HCT116 (cell line): Measurements from ENCODE around the gene MAP3K4. TPM values are rescaled to one million over a fixed set of nuclear protein-coding genes. Genes with fewer than 3 reads are reported as not detected.

Source experiments
- ATAC-seq: fragments of 200-7000 bp; cut with Tn5 transposase; 2 replicates; pipeline ENCODE4 v1.9.1; 2020; ENCODE audit warnings: mild to moderate bottlenecking, moderate library complexity
- BruUV-seq: library from RNA; stranded (reverse); fragments of 400-500 nt; replicated peaks from 2 replicates; lab custom pipeline; 2021; lab: Mats Ljungman, UMichigan
- CTCF ChIA-PET: fragments of 300-600 bp; sonication (Branson Sonifier 250); formaldehyde crosslinking; loops from one replicate; lab custom pipeline; 2021; ENCODE audit warnings: antibody characterized with exemption; lab: Charles Lee
- POLR2A ChIA-PET: fragments of 300-600, 350-600 bp; sonication (Branson Sonifier 250); formaldehyde crosslinking; loops from one replicate; lab custom pipeline; 2021; ENCODE audit warnings: antibody characterized with exemption; lab: Charles Lee
- RAD21 ChIA-PET, 2 experiments: fragments of 300-600 bp; sonication (Branson Sonifier 250); formaldehyde crosslinking; loops; one replicate each; lab custom pipeline; 2023; ENCODE audit warnings: low total read pairs in 2 of 2; ENCODE audit not compliant: uncharacterized antibody in 2 of 2, unreplicated experiment in 2 of 2, low non-redundant PET in 1 of 2; lab: Charles Lee
- DNase-seq: peaks from one replicate; pipeline ENCODE4 v3.0.0-alpha.2; 2010; ENCODE audit warnings: low read depth, low spot score
- H2AFZ ChIP-seq: fragments of 200-600 bp; shearing (Covaris generic), sonication (generic); 2 replicates; pipeline ENCODE4 v1.6.1; 2017; ENCODE audit warnings: low read depth, mixed run types, mixed read lengths, antibody characterized with exemption, low read length; ENCODE audit not compliant: poor library complexity, severe bottlenecking
- H3K27ac ChIP-seq: 2 replicates; pipeline ENCODE4 v1.5.1; 2012; ENCODE audit warnings: low read depth, low read length
- H3K27me3 ChIP-seq: fragments of 200-600 bp; sonication (generic); 2 replicates; pipeline ENCODE4 v1.6.1; 2016; ENCODE audit warnings: mixed run types, low read length, mixed read lengths; ENCODE audit not compliant: insufficient read depth
- H3K36me3 ChIP-seq, 2 experiments: fragments of 200-500 bp in 1 of 2; fragments of 200-600 bp in 1 of 2; sonication (Bioruptor generic) in 1 of 2; sonication (generic) in 1 of 2; 2 replicates each; pipeline versions ENCODE4 v1.5.1 to v1.6.1; 2014 to 2016; ENCODE audit warnings: low read length in 2 of 2, inconsistent platforms in 1 of 2, mixed read lengths in 1 of 2, mixed run types in 1 of 2; ENCODE audit not compliant: insufficient read depth in 2 of 2, control insufficient read depth in 1 of 2
- H3K4me1 ChIP-seq, 2 experiments: fragments of 200-600 bp in 1 of 2; sonication (generic) in 1 of 2; 2 replicates each; pipeline versions ENCODE4 v1.5.1 to v1.6.1; 2012 to 2017; ENCODE audit warnings: low read length in 2 of 2, inconsistent platforms in 1 of 2, mild to moderate bottlenecking in 1 of 2, mixed read lengths in 1 of 2, mixed run types in 1 of 2, moderate library complexity in 1 of 2; ENCODE audit not compliant: insufficient read depth in 2 of 2, control insufficient read depth in 1 of 2
- H3K4me2 ChIP-seq: fragments of 200-600 bp; sonication (generic); 2 replicates; pipeline ENCODE4 v1.6.1; 2017; ENCODE audit warnings: mixed run types, low read length, mixed read lengths
- H3K4me3 ChIP-seq, 2 experiments: fragments of 200-600 bp in 1 of 2; sonication (generic) in 1 of 2; replicated peaks in 1 of 2; 2 replicates each; pipeline ENCODE4 v1.5.1; 2011 to 2016; ENCODE audit warnings: low read length in 2 of 2, control low read depth in 1 of 2, low read depth in 1 of 2, mild to moderate bottlenecking in 1 of 2, mixed read lengths in 1 of 2, mixed run types in 1 of 2
- H3K79me2 ChIP-seq: fragments of 200-600 bp; sonication (generic); 2 replicates; pipeline ENCODE4 v1.6.1; 2017; ENCODE audit warnings: mild to moderate bottlenecking, mixed run types, low read length, moderate library complexity, mixed read lengths; ENCODE audit not compliant: insufficient read depth
- H3K9ac ChIP-seq: fragments of 200-600 bp; sonication (generic); 2 replicates; pipeline ENCODE4 v1.6.1; 2016; ENCODE audit warnings: low read length, mixed read lengths
- H3K9me2 ChIP-seq: fragments of 200-600 bp; sonication (generic), shearing (Covaris generic); 2 replicates; pipeline ENCODE4 v1.6.1; 2017; ENCODE audit warnings: mixed run types, mild to moderate bottlenecking, moderate library complexity; ENCODE audit not compliant: insufficient read depth
- H3K9me3 ChIP-seq, 2 experiments: fragments of 200-500 bp in 1 of 2; fragments of 200-600 bp in 1 of 2; sonication (Bioruptor generic) in 1 of 2; sonication (generic) in 1 of 2; 2 replicates each; pipeline ENCODE4 v1.6.1; 2014 to 2017; ENCODE audit warnings: low read length in 2 of 2, mixed read lengths in 2 of 2, inconsistent platforms in 1 of 2, low read depth in 1 of 2, mild to moderate bottlenecking in 1 of 2, mixed run types in 1 of 2, moderate library complexity in 1 of 2; ENCODE audit not compliant: control insufficient read depth in 1 of 2, insufficient read depth in 1 of 2
- H4K20me1 ChIP-seq: fragments of 200-600 bp; sonication (generic), shearing (Covaris generic); 2 replicates; pipeline ENCODE4 v1.6.1; 2017; ENCODE audit warnings: mixed run types, mild to moderate bottlenecking, moderate library complexity; ENCODE audit not compliant: insufficient read depth
- CBX3 ChIP-seq: IDR thresholded peaks from 2 replicates; pipeline ENCODE4 v1.6.1; 2012; ENCODE audit warnings: low read depth
- CEBPB ChIP-seq: IDR thresholded peaks from 2 replicates; pipeline ENCODE4 v1.6.1; 2012; ENCODE audit warnings: low read depth
- ELF1 ChIP-seq: IDR thresholded peaks from 2 replicates; pipeline ENCODE4 v1.6.1; 2012; ENCODE audit warnings: low read depth, borderline replicate concordance
- EZH2 ChIP-seq: fragments of 200-600 bp; sonication (generic); IDR thresholded peaks from 2 replicates; pipeline ENCODE4 v1.6.1; 2017; ENCODE audit warnings: antibody characterized with exemption, mixed run types
- JUND ChIP-seq: IDR thresholded peaks from 2 replicates; pipeline ENCODE4 v1.6.1; 2012
- MAX ChIP-seq: IDR thresholded peaks from 2 replicates; pipeline ENCODE4 v1.6.1; 2012
- POLR2A ChIP-seq: IDR thresholded peaks from 2 replicates; pipeline ENCODE4 v1.7.0; 2011; ENCODE audit warnings: borderline replicate concordance; ENCODE audit not compliant: insufficient read depth, insufficient read length; ENCODE audit errors: extremely low read depth
- SIN3A ChIP-seq: IDR thresholded peaks from 2 replicates; pipeline ENCODE4 v1.6.1; 2012; ENCODE audit warnings: low read depth
- SP1 ChIP-seq: IDR thresholded peaks from 2 replicates; pipeline ENCODE4 v1.6.1; 2012; ENCODE audit warnings: low read depth
- ZFX ChIP-seq: fragments of 450-650 bp; IDR thresholded peaks from 2 replicates; pipeline ENCODE4 v1.6.1; 2017
- ZNF274 ChIP-seq: fragments of 200-500 bp; sonication (Bioruptor generic); IDR thresholded peaks from 2 replicates; pipeline ENCODE4 v1.6.1; 2014; ENCODE audit warnings: mild to moderate bottlenecking, low read depth, low read length, inconsistent platforms
- intact Hi-C: fragments of 100-400 bp; cut with micrococcal nuclease; formaldehyde crosslinking; loops from 2 replicates; pipeline ENCODE4 v1.10.0; 2022
- total RNA-seq: library from RNA; stranded (reverse); gene quantifications from one replicate; pipeline ENCODE4 v1.2.1, GENCODE V29; 2021; ENCODE audit not compliant: unreplicated experiment
- TF ChIP-seq, protein P1 (sequence below): IDR thresholded peaks from 2 replicates; pipeline ENCODE4 v1.6.1; 2012
- TF ChIP-seq, protein P2 (sequence below): IDR thresholded peaks from 2 replicates; pipeline ENCODE4 v1.6.1; 2012; ENCODE audit warnings: low read depth
- TF ChIP-seq, protein P3 (sequence below), 3 experiments: fragments of 200-600 bp in 1 of 3; sonication (generic) in 1 of 3; IDR thresholded peaks in 2 of 3; conservative IDR thresholded peaks in 1 of 3; 2 replicates each; pipeline ENCODE4 v1.5.1; 2012 to 2017; ENCODE audit warnings: low read depth in 2 of 3, low read length in 2 of 3, antibody characterized with exemption in 1 of 3, borderline replicate concordance in 1 of 3, control low read depth in 1 of 3, mild to moderate bottlenecking in 1 of 3, mixed read lengths in 1 of 3, mixed run types in 1 of 3, moderate library complexity in 1 of 3; ENCODE audit not compliant: insufficient read depth in 1 of 3

Gene MAP3K4
- total RNA-seq, 1 experiment from 2014 or later: 46.5 TPM

DNA sequence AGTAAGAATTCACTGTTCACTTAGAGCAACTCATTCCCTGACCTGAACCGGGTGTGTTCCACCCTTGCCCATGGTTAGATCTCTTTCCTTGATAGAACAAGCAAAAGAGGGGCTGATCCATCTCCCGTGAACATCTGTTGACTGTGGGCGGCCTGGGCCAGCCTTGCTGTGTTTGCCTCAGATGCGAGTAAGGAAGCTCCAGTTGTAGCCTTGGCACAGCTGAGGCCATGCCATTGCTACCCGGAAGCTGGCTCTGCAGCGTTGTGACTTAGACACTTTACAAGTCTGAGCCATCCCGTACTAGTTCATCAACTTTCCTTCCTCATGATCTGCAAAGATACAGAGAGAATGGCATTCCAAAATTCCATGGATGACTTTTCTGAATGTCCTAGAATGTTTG is 139.0 kb downstream of the MAP3K4 start:
- Histone ChIP-seq H3K36me3 (no peaks in the 10 kb centered on the region; a peak in 1 of 4 replicates), H3K4me1 (peaks cover 0 to 12% of the 10 kb centered on the region in 2 experiments; a peak in 2 of 4 replicates), H3K9me2 (no peaks in the 10 kb centered on the region), H2AFZ (no peak overlapping the region)
- BruUV-seq: no TSS peak
- intact Hi-C loops: no loop called here
- TF ChIP-seq SIN3A (no peak), EZH2 (no peak), ZNF274 (no peak), ZFX (no peak), JUND (no peak), CEBPB (no peak), MAX (no peak), SP1 (no peak), CBX3 (no peak), ELF1 (no peak), POLR2A (no peak)
- TF ChIP-seq, protein P1, sequence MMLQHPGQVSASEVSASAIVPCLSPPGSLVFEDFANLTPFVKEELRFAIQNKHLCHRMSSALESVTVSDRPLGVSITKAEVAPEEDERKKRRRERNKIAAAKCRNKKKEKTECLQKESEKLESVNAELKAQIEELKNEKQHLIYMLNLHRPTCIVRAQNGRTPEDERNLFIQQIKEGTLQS: no peak
- TF ChIP-seq, protein P2, sequence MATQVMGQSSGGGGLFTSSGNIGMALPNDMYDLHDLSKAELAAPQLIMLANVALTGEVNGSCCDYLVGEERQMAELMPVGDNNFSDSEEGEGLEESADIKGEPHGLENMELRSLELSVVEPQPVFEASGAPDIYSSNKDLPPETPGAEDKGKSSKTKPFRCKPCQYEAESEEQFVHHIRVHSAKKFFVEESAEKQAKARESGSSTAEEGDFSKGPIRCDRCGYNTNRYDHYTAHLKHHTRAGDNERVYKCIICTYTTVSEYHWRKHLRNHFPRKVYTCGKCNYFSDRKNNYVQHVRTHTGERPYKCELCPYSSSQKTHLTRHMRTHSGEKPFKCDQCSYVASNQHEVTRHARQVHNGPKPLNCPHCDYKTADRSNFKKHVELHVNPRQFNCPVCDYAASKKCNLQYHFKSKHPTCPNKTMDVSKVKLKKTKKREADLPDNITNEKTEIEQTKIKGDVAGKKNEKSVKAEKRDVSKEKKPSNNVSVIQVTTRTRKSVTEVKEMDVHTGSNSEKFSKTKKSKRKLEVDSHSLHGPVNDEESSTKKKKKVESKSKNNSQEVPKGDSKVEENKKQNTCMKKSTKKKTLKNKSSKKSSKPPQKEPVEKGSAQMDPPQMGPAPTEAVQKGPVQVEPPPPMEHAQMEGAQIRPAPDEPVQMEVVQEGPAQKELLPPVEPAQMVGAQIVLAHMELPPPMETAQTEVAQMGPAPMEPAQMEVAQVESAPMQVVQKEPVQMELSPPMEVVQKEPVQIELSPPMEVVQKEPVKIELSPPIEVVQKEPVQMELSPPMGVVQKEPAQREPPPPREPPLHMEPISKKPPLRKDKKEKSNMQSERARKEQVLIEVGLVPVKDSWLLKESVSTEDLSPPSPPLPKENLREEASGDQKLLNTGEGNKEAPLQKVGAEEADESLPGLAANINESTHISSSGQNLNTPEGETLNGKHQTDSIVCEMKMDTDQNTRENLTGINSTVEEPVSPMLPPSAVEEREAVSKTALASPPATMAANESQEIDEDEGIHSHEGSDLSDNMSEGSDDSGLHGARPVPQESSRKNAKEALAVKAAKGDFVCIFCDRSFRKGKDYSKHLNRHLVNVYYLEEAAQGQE: no peak
- TF ChIP-seq, protein P3, sequence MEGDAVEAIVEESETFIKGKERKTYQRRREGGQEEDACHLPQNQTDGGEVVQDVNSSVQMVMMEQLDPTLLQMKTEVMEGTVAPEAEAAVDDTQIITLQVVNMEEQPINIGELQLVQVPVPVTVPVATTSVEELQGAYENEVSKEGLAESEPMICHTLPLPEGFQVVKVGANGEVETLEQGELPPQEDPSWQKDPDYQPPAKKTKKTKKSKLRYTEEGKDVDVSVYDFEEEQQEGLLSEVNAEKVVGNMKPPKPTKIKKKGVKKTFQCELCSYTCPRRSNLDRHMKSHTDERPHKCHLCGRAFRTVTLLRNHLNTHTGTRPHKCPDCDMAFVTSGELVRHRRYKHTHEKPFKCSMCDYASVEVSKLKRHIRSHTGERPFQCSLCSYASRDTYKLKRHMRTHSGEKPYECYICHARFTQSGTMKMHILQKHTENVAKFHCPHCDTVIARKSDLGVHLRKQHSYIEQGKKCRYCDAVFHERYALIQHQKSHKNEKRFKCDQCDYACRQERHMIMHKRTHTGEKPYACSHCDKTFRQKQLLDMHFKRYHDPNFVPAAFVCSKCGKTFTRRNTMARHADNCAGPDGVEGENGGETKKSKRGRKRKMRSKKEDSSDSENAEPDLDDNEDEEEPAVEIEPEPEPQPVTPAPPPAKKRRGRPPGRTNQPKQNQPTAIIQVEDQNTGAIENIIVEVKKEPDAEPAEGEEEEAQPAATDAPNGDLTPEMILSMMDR (IDR thresholded peaks at IDR 0.05 in 2 of 3, conservative IDR thresholded peaks at IDR 0.05 in 1 of 3; ENCODE audit: borderline replicate concordance in 1 of 3, insufficient read depth in 1 of 3, low read depth in 2 of 3, low read length in 2 of 3): no peak
- TF ChIP-seq, all 23 proteins: peak for 0
- no peak overlapping the region for H3K4me2 ChIP-seq
- no peak for ATAC-seq
- H4K20me1 ChIP-seq: no peaks in the 10 kb centered on the region
- CTCF ChIA-PET: interaction anchor here (1.5 kb wide), 1 partner anchor 240 kb away, joined by 3 read pairs; no protein-coding TSS in a partner anchor
- no peaks in the 10 kb centered on the region for H3K27me3 ChIP-seq
- H3K9me3 ChIP-seq: no peaks in the 10 kb centered on the region
- H3K9ac ChIP-seq: no peak overlapping the region
- POLR2A ChIA-PET: no interaction called here
- RAD21 ChIA-PET: no interaction called here
- no peak overlapping the region for H3K27ac ChIP-seq
- no peak overlapping the region for H3K4me3 ChIP-seq
- H3K79me2 ChIP-seq: no peaks in the 10 kb centered on the region
- no peak for DNase-seq
